Endothelial cell of umbilical vein (primary cell): ENCODE measurements around the gene IQCH. TPM values are rescaled to one million over a fixed set of nuclear protein-coding genes. Genes with fewer than 3 reads are reported as not detected.

Source experiments
- BruUV-seq: library from RNA; stranded (reverse); fragments of 400-500 nt; replicated peaks from 2 replicates; lab custom pipeline; 2021; lab: Mats Ljungman, UMichigan
- CTCF ChIA-PET: fragments of 300-600, 350-600 bp; sonication (Branson Sonifier 250); formaldehyde crosslinking; loops from one replicate; lab custom pipeline; 2021; ENCODE audit warnings: antibody characterized with exemption, inconsistent platforms; lab: Charles Lee
- POLR2A ChIA-PET: fragments of 300-600, 350-600 bp; sonication (Branson Sonifier 250); formaldehyde crosslinking; loops from one replicate; lab custom pipeline; 2021; ENCODE audit warnings: antibody characterized with exemption, inconsistent platforms; lab: Charles Lee
- DNase-seq: peaks from one replicate; pipeline ENCODE4 v3.0.0-alpha.2; 2011; ENCODE audit warnings: low read depth, low spot score
- FAIRE-seq: peaks from 2 replicates; lab custom pipeline; 2011; peaks lifted over from hg19 to GRCh38; lab: Jason Lieb, UNC
- H2AFZ ChIP-seq: 2 replicates; pipeline ENCODE4 v1.6.0; 2012; ENCODE audit warnings: low read depth, low read length, control low read depth, inconsistent platforms
- H3K27ac ChIP-seq: 2 replicates; pipeline ENCODE4 v1.5.1; 2011; ENCODE audit warnings: low read depth, mild to moderate bottlenecking, control low read depth, low read length, moderate library complexity; ENCODE audit not compliant: insufficient read depth
- H3K27me3 ChIP-seq, 2 experiments: 2 replicates each; pipeline versions ENCODE4 v1.6.0 to v1.6.1; 2011; ENCODE audit warnings: low read length in 2 of 2, mixed read lengths in 1 of 2; ENCODE audit not compliant: control insufficient read depth in 2 of 2, insufficient read depth in 2 of 2
- H3K36me3 ChIP-seq, 2 experiments: 2 replicates in 1 of 2; 3 replicates in 1 of 2; pipeline ENCODE4 v1.5.1; 2011; ENCODE audit warnings: low read length in 2 of 2, mild to moderate bottlenecking in 1 of 2, moderate library complexity in 1 of 2; ENCODE audit not compliant: control insufficient read depth in 2 of 2, insufficient read depth in 2 of 2; ENCODE audit errors: extremely low read depth in 1 of 2
- H3K4me1 ChIP-seq: 3 replicates; pipeline ENCODE4 v1.5.1; 2011; ENCODE audit warnings: mild to moderate bottlenecking, low read length; ENCODE audit not compliant: control insufficient read depth, insufficient read depth; ENCODE audit errors: extremely low read depth
- H3K4me2 ChIP-seq: 2 replicates; pipeline ENCODE4 v1.6.1; 2011; ENCODE audit warnings: low read length, control low read depth, mixed read lengths; ENCODE audit not compliant: insufficient read depth
- H3K4me3 ChIP-seq, 3 experiments: fragments of 200-600 bp in 1 of 3; sonication (generic), shearing (Covaris generic) in 1 of 3; replicated peaks in 1 of 3; 2 replicates each; pipeline ENCODE4 v1.5.1; 2011 to 2016; ENCODE audit warnings: control low read depth in 3 of 3, low read length in 3 of 3, mild to moderate bottlenecking in 2 of 3, inconsistent platforms in 1 of 3, low read depth in 1 of 3, moderate library complexity in 1 of 3; ENCODE audit not compliant: insufficient read depth in 1 of 3
- H3K79me2 ChIP-seq: 2 replicates; pipeline ENCODE4 v1.6.0; 2012; ENCODE audit warnings: low read length, inconsistent platforms; ENCODE audit not compliant: control insufficient read depth, insufficient read depth
- H3K9ac ChIP-seq: replicated peaks from 2 replicates; pipeline ENCODE3; 2011; ENCODE audit warnings: low read length, control low read depth; ENCODE audit not compliant: insufficient read depth; ENCODE audit errors: extremely low read depth
- H3K9me1 ChIP-seq: replicated peaks from 3 replicates; pipeline ENCODE4 v1.6.0; 2011; ENCODE audit warnings: mild to moderate bottlenecking, low read length; ENCODE audit not compliant: control insufficient read depth, insufficient read depth; ENCODE audit errors: extremely low read depth
- H3K9me3 ChIP-seq: replicated peaks from 2 replicates; pipeline ENCODE4 v1.5.1; 2012; ENCODE audit warnings: low read length, inconsistent platforms; ENCODE audit not compliant: control insufficient read depth, insufficient read depth
- H4K20me1 ChIP-seq: replicated peaks from 2 replicates; pipeline ENCODE3; 2011; ENCODE audit warnings: mild to moderate bottlenecking, low read length; ENCODE audit not compliant: control insufficient read depth, insufficient read depth; ENCODE audit errors: extremely low read depth
- EZH2 ChIP-seq: IDR thresholded peaks from 2 replicates; pipeline ENCODE4 v1.6.1; 2012; ENCODE audit warnings: borderline replicate concordance, low read depth, mild to moderate bottlenecking, moderate library complexity, low read length, inconsistent platforms; ENCODE audit not compliant: severe bottlenecking
- FOS ChIP-seq: IDR thresholded peaks from 2 replicates; pipeline ENCODE4 v1.6.1; 2011; ENCODE audit warnings: mild to moderate bottlenecking, low read length, moderate library complexity, borderline replicate concordance; ENCODE audit not compliant: insufficient read depth
- GATA2 ChIP-seq: IDR thresholded peaks from 2 replicates; pipeline ENCODE4 v1.7.0; 2011; ENCODE audit warnings: low read depth, mild to moderate bottlenecking, moderate library complexity, mixed read lengths, low read length; ENCODE audit not compliant: insufficient read length, insufficient read depth
- JUN ChIP-seq: IDR thresholded peaks from 2 replicates; pipeline ENCODE4 v1.6.1; 2011; ENCODE audit warnings: borderline replicate concordance, low read depth; ENCODE audit not compliant: insufficient read length, insufficient read depth
- MYC ChIP-seq: IDR thresholded peaks from one replicate; pipeline ENCODE4 v1.6.1; 2011; ENCODE audit warnings: mild to moderate bottlenecking, low read depth, low read length
- POLR2A ChIP-seq: IDR thresholded peaks from 2 replicates; pipeline ENCODE4 v1.6.1; 2012; ENCODE audit warnings: low read depth, mild to moderate bottlenecking, control low read depth, low read length
- POLR2AphosphoS5 ChIP-seq: IDR thresholded peaks from 2 replicates; pipeline ENCODE4 v1.6.1; 2012; ENCODE audit warnings: low read depth, mild to moderate bottlenecking, control low read depth, low read length, moderate library complexity; ENCODE audit not compliant: insufficient read depth
- dilution Hi-C: fragments of 300-500 bp; cut with MboI; formaldehyde crosslinking; loops from one replicate; pipeline ENCODE4 v1.15.0; 2019; ENCODE audit warnings: low sequenced_read_pairs; ENCODE audit not compliant: extremely low pct_ligation_motif_present
- intact Hi-C: fragments of 100-400 bp; cut with micrococcal nuclease; formaldehyde crosslinking; loops from one replicate; pipeline ENCODE4 v1.10.0; 2022
- polyA plus RNA-seq, 4 experiments: library from polyadenylated mRNA; depleted of rRNA in 3 of 4; stranded (reverse) in 3 of 4; unstranded in 1 of 4; fragments of >200 nt; gene quantifications; 2 replicates each; pipeline versions ENCODE4 v1.2.1 to v1.2.3, GENCODE V29; 2011 to 2012; ENCODE audit warnings: missing spikeins in 1 of 4
- total RNA-seq: library from RNA; stranded (reverse); gene quantifications from 2 replicates; pipeline ENCODE4 v1.2.3, GENCODE V29; 2021
- TF ChIP-seq, protein P1 (sequence below): IDR thresholded peaks from 2 replicates; pipeline ENCODE4 v1.6.1; 2011; ENCODE audit not compliant: insufficient read depth, insufficient read length
- TF ChIP-seq, protein P2 (sequence below), 2 donors: IDR thresholded peaks; 1 replicate in 1 of 2; 2 replicates in 1 of 2; pipeline ENCODE4 v1.5.1; 2011; ENCODE audit warnings: low read length in 2 of 2, mild to moderate bottlenecking in 2 of 2, moderate library complexity in 2 of 2, control low read depth in 1 of 2, inconsistent platforms in 1 of 2, low read depth in 1 of 2; ENCODE audit not compliant: insufficient read depth in 1 of 2; ENCODE audit errors: extremely low read depth in 1 of 2

The IQCH gene
- total and polyA plus RNA-seq, 2 donors (not counting 3 experiments of a cell fraction or from before 2014, with no cell fraction given): 0.29 to 0.51 TPM

DNA sequence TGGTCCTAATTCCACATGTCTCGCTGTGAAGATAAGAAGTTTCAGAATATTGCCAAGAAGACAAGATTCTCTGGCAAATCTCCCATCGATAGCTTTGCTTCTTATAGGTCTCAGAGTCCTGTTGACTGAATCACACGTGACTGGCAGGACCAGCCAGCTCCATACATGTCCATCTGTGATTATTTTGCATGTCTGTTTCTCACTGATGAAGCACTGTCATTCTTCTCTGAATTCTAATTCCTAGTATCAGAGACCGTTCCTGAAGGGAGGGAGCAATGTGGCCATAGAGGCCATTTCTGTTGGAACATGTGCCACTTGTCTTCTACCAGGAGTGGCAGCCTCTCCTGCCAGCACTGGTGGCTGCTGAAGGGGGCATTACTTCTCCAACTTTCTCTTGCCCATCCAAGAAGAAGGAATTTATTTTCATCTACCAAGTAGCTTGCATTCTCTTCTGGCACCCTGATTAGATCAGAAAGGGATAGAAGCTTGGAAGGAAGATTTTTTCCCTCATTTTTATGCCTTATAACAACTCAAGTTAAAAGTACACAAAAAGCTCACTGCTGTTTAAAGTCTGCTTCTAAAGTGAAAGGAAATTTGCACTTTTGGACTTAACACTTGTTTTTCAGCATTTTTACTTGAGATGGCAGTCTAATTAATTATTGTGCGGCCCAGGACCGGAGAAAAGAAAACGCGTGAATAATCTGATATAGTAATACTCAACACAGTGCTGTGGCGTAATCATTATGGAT lies 115.8 kb downstream of the IQCH start:
- intact Hi-C loops: no loop called here
- peaks cover 8 to 12% of the 10 kb centered on the region in 2 experiments for H3K27me3 ChIP-seq
- TF ChIP-seq EZH2: no peak
- no peaks in the 10 kb centered on the region for H3K9me1 ChIP-seq
- no peaks in the 10 kb centered on the region for H3K9me3 ChIP-seq
- CTCF ChIA-PET: interaction anchor here (0.9 kb wide), 1 partner anchor 38 kb away, joined by 3 read pairs; no protein-coding TSS in a partner anchor
- H2AFZ ChIP-seq: no peak overlapping the region
- H4K20me1 ChIP-seq: no peaks in the 10 kb centered on the region
- H3K79me2 ChIP-seq: no peaks in the 10 kb centered on the region
- H3K4me2 ChIP-seq: no peak overlapping the region
- H3K9ac ChIP-seq: no peak overlapping the region
- no peaks in the 10 kb centered on the region for H3K4me1 ChIP-seq
- dilution Hi-C loops: no loop called here
- no TSS peak for BruUV-seq
- H3K36me3 ChIP-seq: no peaks in the 10 kb centered on the region
- POLR2A ChIA-PET: no interaction called here
- no peak overlapping the region for H3K4me3 ChIP-seq
- no peak for FAIRE-seq
- no peak for DNase-seq
- no peak overlapping the region for H3K27ac ChIP-seq

DNA sequence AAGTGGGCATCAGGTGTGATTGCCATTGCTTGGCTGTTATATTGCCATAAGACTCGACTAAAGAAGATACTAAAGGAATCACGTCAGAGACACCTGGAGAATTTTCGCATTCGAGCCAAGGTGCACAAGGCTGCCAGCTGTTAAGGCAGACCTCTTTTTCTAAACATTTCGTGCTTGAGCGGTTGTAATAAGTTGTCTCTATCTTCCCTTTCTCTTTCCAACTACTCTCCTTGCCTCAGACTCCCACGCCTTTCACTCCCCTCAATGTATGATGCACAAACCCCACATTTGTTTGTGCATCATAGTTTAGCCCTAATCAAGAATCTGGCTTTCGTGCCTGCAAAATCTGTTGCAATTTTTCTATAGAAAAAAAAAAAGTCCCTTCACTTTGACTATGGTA lies 118.0 kb downstream of the IQCH start:
- Histone ChIP-seq H3K9me1 (no peaks in the 10 kb centered on the region), H3K9ac (no peak overlapping the region), H3K27ac (no peak overlapping the region), H3K4me3 (no peak overlapping the region), H3K36me3 (no peaks in the 10 kb centered on the region), H3K79me2 (no peaks in the 10 kb centered on the region), H3K9me3 (no peaks in the 10 kb centered on the region), H4K20me1 (no peaks in the 10 kb centered on the region), H3K4me1 (no peaks in the 10 kb centered on the region), H2AFZ (no peak overlapping the region), H3K4me2 (no peak overlapping the region), H3K27me3 (peaks cover 8 to 12% of the 10 kb centered on the region in 2 experiments)
- DNase-seq (no peak), FAIRE-seq (no peak)
- intact Hi-C loops (no loop called here), dilution Hi-C loops (no loop called here)
- POLR2A ChIA-PET: no interaction called here
- no peak for TF ChIP-seq JUN
- TF ChIP-seq, protein P1, sequence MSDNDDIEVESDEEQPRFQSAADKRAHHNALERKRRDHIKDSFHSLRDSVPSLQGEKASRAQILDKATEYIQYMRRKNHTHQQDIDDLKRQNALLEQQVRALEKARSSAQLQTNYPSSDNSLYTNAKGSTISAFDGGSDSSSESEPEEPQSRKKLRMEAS: no peak
- no peak for TF ChIP-seq GATA2
- no peak for TF ChIP-seq POLR2AphosphoS5
- TF ChIP-seq MYC: no peak
- TF ChIP-seq EZH2: no peak
- TF ChIP-seq FOS: no peak
- TF ChIP-seq, protein P2, sequence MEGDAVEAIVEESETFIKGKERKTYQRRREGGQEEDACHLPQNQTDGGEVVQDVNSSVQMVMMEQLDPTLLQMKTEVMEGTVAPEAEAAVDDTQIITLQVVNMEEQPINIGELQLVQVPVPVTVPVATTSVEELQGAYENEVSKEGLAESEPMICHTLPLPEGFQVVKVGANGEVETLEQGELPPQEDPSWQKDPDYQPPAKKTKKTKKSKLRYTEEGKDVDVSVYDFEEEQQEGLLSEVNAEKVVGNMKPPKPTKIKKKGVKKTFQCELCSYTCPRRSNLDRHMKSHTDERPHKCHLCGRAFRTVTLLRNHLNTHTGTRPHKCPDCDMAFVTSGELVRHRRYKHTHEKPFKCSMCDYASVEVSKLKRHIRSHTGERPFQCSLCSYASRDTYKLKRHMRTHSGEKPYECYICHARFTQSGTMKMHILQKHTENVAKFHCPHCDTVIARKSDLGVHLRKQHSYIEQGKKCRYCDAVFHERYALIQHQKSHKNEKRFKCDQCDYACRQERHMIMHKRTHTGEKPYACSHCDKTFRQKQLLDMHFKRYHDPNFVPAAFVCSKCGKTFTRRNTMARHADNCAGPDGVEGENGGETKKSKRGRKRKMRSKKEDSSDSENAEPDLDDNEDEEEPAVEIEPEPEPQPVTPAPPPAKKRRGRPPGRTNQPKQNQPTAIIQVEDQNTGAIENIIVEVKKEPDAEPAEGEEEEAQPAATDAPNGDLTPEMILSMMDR (IDR thresholded peaks at IDR 0.05; ENCODE audit: extremely low read depth in 1 of 2, insufficient read depth in 1 of 2, low read depth in 1 of 2, low read length in 2 of 2): no peak
- TF ChIP-seq POLR2A: no peak
- CTCF ChIA-PET: no interaction called here
- no TSS peak for BruUV-seq
